Lower leg skin (tissue), 4 donors: ENCODE results near the gene DSCAML1. TPM values are rescaled to one million over a fixed set of nuclear protein-coding genes. Genes with fewer than 3 reads are reported as not detected.

Source experiments
- DNase-seq, 2 donors: peaks; one replicate each; pipeline ENCODE4 v3.0.0-alpha.2; 2019; ENCODE audit warnings: low spot score in 2 of 2
- H3K4me3 ChIP-seq: fragments of 200-600 bp; sonication (generic); 2 replicates; pipeline ENCODE4 v1.5.1; 2017; ENCODE audit warnings: mild to moderate bottlenecking, low read depth; ENCODE audit not compliant: poor library complexity, severe bottlenecking
- POLR2A ChIP-seq, 2 donors: fragments of 450-650 bp; IDR thresholded peaks; one replicate each; pipeline ENCODE4 v1.6.1; 2016 to 2017; ENCODE audit warnings: antibody characterized with exemption in 2 of 2, mild to moderate bottlenecking in 1 of 2, moderate library complexity in 1 of 2
- WGBS, 2 donors: methylation state at CpG; one replicate each; pipeline ENCODE4 v1.1.5; 2018; 5-methylcytosine and 5-hydroxymethylcytosine counted together
- intact Hi-C: fragments of 100-400 bp; cut with DNase I; formaldehyde crosslinking; loops from one replicate; pipeline ENCODE4 v1.15.0; 2023; ENCODE audit warnings: low total_unique reads
- total RNA-seq, 4 donors: library from RNA; depleted of rRNA; stranded (reverse); fragments of >200 nt; gene quantifications; one replicate each; pipeline ENCODE4 v1.1.0, GENCODE V29; 2016
- TF ChIP-seq, protein P1 (sequence below), 3 donors: fragments of 450-650 bp; IDR thresholded peaks; one replicate each; pipeline ENCODE4 v1.5.1; 2016; ENCODE audit warnings: antibody characterized with exemption in 3 of 3, mild to moderate bottlenecking in 3 of 3, moderate library complexity in 2 of 3

DSCAML1 gene
- total RNA-seq, 4 donors from 2014 or later, result 0.07 to 0.13 (median 0.08) TPM

- no peak for TF ChIP-seq POLR2A (IDR thresholded peaks at IDR 0.05)
- DNase-seq, result no peak
- intact Hi-C loops, result no loop called here
- 67% methylated on average over 8 of the region's 8 CpGs for WGBS, 2 donors
- H3K4me3 ChIP-seq, result no peak overlapping the region
Observed at GRCh38 chr11:117673602-117674001, 123.4 kb downstream of the DSCAML1 start.

- DNase-seq, result no peak
- no peak overlapping the region for H3K4me3 ChIP-seq
- TF ChIP-seq, protein P1, sequence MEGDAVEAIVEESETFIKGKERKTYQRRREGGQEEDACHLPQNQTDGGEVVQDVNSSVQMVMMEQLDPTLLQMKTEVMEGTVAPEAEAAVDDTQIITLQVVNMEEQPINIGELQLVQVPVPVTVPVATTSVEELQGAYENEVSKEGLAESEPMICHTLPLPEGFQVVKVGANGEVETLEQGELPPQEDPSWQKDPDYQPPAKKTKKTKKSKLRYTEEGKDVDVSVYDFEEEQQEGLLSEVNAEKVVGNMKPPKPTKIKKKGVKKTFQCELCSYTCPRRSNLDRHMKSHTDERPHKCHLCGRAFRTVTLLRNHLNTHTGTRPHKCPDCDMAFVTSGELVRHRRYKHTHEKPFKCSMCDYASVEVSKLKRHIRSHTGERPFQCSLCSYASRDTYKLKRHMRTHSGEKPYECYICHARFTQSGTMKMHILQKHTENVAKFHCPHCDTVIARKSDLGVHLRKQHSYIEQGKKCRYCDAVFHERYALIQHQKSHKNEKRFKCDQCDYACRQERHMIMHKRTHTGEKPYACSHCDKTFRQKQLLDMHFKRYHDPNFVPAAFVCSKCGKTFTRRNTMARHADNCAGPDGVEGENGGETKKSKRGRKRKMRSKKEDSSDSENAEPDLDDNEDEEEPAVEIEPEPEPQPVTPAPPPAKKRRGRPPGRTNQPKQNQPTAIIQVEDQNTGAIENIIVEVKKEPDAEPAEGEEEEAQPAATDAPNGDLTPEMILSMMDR (IDR thresholded peaks at IDR 0.05), result no peak
- no peak for TF ChIP-seq POLR2A (IDR thresholded peaks at IDR 0.05)
- 91 to 92% methylated on average over 4 of the region's 4 CpGs for WGBS, 2 donors
- intact Hi-C loops, result no loop called here
Observed at GRCh38 chr11:117671370-117671769, 125.6 kb downstream of the DSCAML1 start.

DNA sequence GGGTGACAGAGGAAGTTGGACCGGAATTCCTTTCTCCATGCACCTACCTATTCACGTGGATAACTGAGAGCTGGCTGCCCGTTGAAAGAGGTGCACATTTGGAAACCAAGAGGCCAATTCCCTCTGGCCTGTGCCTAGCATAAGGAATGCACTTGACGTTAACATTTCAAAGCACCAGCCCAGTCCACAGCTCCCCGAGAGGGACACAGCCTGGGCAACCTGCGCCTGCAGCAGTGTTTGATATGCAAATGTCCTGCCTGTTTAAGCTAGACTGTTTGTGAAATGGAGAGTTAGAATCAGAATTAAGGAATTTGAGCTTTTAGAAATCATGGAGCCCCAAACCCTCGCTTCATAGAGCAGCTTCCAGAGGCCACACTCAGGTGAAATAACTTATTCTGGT is 126.1 kb downstream of the DSCAML1 start:
- no peak for DNase-seq
- no peak overlapping the region for H3K4me3 ChIP-seq
- WGBS, 2 donors, result 55 to 59% methylated on average over 7 of the region's 7 CpGs
- intact Hi-C loops, result no loop called here
- no peak for TF ChIP-seq POLR2A (IDR thresholded peaks at IDR 0.05)
- TF ChIP-seq, protein P1 (IDR thresholded peaks at IDR 0.05), result no peak

DNA sequence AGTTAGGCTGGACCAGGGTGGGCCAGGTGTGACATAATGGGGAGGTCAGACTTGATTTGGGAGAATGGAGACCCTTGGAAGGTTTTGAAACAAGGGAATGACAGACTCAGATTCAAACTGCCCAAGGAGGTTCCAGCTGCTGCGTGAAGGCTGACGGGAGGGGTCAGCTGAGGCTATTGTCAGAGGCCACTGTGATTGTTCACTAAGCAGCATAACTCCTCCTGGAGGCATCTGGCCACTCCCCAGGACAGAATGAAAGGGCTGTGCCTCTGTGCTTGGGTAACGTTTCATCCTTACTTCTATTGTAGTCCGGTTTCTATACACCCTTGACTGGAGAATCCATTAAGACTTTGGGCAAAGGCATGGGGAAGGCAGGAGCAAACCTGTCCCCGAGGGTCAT is 126.6 kb downstream of the DSCAML1 start:
- 54 to 66% methylated on average over 5 of the region's 5 CpGs for WGBS, 2 donors
- TF ChIP-seq POLR2A (IDR thresholded peaks at IDR 0.05), result no peak
- TF ChIP-seq, protein P1 (IDR thresholded peaks at IDR 0.05), result no peak
- intact Hi-C loops, result no loop called here
- H3K4me3 ChIP-seq, result no peak overlapping the region
- no peak for DNase-seq

GRCh38 chr11:117669616-117670015 is 127.4 kb downstream of the DSCAML1 start:
- H3K4me3 ChIP-seq, result no peak overlapping the region
- 70 to 85% methylated on average over 4 of the region's 4 CpGs for WGBS, 2 donors
- no peak for DNase-seq
- intact Hi-C loops, result no loop called here
- no peak for TF ChIP-seq POLR2A (IDR thresholded peaks at IDR 0.05)
- TF ChIP-seq, protein P1 (IDR thresholded peaks at IDR 0.05), result no peak

DNA sequence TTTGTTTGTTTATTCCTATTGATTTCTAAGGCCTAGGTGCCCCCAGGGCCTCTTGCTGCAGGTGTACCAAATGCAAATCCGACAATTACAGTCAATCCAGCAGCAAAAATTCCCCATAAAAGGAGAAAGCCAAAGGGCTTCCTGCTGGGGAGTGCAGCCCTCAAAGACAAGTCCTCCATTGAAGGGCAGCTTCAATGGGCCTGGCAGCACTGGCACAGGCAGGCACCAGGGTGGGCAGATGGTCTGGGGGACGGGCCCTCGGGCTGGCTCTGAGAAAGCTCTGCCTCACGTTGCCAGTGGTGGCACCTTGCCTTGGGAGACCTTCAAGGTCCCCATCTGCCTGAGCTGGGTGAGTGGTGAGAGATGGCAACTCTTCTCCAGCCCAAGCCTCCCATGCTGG is 128.0 kb downstream of the DSCAML1 start:
- DNase-seq, result no peak

More for the DNA sequence above, 128.0 kb downstream of the DSCAML1 start:
- intact Hi-C loops, result no loop called here
- WGBS, 2 donors, result 73 to 94% methylated on average over 4 of the region's 4 CpGs
- TF ChIP-seq, protein P1 (IDR thresholded peaks at IDR 0.05), result no peak
- TF ChIP-seq POLR2A (IDR thresholded peaks at IDR 0.05), result no peak
- no peak overlapping the region for H3K4me3 ChIP-seq
